Activated effector memory CD4-positive, alpha-beta T cell treated with anti-CD3 and anti-CD28 coated beads, Interleukin-2, amount 50 U/mL, for 16 hours (primary cell): ENCODE results near the gene PTK7.
"Not testable (repeated sequence)": the region's sequence is repeated elsewhere in the genome, so short reads cannot be mapped to it uniquely, and the experiment has no call there.

Experiments
- DNase-seq: peaks from one replicate; pipeline ENCODE4 v3.0.0-alpha.2; 2020

PTK7 gene

DNA sequence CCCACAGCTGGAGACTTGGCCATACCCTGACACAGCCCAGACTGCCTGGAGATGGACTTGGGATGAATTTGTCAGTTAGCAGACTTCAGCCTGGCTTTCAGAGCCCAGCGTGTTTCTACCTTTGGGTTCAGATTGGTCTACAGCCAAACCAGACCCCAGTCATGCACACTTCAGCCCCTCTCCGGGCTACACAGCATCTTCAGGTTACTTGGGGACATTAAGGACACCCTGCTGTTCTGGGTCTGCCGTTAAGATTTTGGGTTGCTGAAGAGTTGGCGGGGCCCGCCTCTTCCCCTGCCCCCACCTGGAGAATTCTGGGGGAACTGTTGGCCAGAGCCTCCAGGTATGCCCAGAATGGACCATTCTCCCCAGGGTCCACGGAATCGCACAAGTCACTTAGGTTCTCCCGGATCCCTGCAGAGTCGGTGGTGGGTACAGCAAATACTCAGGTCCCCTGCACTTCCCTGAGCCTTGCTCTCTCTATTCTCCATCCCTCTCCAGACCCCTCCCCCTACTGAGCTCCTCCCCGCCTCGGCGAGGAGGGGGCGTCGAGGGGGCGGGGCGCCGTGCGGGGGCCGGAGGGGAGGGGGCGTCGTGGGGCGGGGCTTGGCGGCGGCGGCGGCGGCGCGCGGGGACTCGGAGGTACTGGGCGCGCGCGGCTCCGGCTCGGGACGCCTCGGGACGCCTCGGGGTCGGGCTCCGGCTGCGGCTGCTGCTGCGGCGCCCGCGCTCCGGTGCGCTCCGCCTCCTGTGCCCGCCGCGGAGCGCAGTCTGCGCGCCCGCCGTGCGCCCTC, at the start of gene PTK7:
Gene PTK7 (plus strand): TSS at position 645 of the 794 bp plus-strand sequence. CDS start 175 bp downstream, outside the sequence.
- no peak for DNase-seq

DNA sequence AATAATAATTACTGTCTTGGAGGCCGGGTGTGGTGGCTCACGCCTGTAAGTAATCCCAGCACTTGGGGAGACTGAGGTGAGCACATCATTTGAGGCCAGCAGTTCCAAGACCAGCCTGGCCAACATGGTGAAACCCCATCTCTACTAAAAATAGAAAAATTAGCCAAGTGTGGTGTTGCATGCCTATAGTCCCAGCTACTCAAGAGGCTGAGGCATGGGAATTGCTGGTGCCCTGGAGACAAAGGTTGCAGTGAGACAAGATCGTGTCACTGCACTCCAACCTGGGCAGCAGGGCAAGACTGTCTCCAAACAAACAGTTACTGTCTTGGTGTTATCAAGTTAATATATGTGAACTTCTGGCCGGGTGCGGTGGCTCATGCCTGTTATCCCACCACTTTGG, 49.7 kb upstream of the PTK7 start:
- no peak for DNase-seq

DNA sequence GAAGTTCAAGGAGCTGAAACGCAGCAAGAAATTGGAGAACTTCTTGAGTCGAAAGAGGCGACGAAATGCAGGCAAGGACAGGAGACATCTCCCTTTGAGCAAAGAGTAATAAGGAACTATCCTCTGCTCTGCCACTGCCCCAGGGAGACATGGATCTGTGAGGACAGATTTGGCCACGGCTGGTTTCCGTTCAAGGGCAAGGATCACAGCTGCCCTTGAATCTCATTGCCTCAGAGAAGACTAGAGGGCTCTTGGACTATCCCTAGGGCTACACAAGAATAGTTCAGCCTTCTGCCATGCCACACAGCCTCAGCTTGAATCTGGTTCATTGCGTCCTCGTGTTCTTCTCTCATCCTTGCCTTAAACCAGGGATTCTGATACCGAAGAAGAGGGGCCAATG, 47.0 kb upstream of the PTK7 start:
- no peak for DNase-seq

DNA sequence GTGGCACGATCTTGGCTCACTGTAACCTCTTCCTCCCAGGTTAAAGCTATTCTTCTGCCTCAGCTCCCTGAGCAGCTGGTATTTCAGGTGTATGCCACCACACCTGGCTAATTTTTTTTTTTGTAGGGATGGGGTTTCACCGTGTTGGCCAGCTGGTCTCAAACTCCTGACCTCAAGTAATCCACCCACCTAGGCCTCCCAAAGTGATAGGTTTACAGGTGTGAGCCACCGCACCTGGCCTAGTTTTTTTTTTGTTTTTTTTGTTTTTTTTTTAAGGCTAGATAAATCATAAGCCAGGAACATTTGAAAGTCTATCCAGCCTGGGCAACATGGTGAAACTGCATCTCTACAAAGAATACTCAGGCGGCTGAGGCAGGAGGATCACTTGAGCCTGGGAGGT, 43.8 kb upstream of the PTK7 start:
- no peak for DNase-seq

DNA sequence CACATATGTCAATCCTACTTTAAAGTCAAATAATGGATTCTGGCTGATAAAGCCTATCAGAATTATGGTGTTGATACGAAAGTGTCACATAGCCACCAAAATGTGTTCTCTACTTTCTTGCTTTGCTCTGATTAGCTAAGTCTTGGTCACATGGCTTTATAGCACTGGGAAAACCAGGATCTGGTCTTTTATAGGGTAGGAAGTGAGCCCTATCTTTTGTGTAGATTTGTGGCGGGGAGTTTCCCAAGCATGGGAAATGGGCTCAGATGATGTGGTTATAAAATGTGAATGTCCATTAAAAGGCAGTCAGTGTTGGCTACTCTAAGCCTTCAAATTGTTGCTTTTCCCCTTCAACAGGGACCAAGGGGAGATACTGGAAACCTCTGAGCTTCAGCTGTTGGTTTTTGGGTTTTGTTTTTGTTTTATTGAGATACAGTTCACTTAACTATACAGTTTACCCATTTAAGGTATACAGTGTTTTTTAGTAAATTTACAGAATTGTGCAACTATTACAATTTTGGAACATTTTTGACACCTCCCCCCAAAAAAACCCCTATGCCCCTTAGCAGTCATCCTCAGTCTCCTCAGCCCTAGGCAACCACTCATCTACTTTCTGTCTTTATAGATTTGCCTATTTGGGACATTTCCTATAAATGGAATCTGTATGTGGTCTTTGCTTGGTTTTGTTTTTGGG, 42.5 kb upstream of the PTK7 start:
- no peak for DNase-seq

DNA sequence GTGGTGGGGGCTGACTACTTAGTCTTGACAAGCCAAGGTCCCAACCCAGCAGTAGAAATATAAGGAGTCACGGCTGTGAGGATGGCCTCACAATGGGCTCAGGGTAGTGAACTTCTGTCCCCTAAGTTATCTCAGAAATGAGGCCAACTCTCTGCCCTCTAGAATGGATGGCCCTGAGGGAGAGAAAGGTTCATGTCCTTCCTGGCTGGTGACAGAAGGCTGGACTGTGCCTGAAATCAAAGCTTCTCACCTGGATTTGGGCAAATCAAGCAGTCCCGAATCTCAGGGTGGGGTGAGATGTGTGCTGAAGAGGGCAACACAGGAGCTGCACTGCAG, 42.0 kb upstream of the PTK7 start:
- no peak for DNase-seq

DNA sequence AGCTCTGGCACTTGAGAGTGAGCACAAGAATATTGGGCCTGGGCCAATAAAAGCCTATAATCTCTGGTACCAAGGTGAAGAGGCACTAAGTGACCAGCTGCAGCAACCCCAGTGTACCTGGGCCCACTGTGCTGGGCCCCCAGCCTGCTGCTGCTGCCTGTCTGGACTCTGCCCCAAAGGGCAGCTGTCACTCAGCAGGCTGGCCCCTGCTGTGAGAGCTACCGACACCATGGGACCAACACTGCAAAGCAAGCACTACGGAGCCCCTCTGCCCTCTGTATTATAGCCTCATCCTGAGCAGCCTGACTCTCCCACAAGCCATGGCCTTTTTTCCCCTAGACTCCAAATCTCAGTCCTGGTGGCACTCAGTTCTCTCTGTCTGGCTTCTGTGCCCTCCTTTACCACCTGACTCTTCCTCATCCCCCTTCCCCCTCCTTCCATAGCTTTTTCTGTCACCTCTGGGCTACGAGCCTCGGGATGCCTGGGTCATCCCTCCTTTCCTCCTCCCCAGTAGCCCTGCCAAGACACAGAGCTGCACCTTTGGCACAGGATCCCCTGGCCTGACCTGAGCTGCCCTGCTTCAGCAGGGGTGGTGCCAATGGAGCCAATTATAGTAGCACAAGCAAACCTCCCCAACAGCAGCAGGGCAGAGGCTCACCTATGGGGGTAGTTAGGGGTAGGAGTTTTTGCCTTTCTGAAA, 40.5 kb upstream of the PTK7 start:
- DNase-seq, result no peak

DNA sequence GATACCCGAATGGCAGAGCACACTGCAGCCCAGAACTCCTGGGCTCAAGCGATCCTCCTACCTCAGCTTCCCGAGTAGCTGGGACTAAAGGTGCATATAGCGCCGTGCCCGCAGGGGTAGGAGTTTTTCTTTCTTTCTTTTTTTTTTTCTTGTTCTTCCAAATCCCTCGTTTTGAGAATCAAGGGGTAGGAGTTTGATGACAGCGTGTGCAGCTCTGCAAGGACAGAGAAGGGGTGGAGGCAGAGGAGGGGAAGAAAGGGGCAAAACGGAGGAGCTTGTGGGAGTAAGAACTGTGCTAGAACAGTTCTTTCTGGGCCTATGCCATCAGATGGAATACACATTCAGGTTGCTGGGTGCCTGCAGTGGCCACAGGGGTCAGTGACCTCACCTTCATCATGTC, 39.4 kb upstream of the PTK7 start:
- no peak for DNase-seq

DNA sequence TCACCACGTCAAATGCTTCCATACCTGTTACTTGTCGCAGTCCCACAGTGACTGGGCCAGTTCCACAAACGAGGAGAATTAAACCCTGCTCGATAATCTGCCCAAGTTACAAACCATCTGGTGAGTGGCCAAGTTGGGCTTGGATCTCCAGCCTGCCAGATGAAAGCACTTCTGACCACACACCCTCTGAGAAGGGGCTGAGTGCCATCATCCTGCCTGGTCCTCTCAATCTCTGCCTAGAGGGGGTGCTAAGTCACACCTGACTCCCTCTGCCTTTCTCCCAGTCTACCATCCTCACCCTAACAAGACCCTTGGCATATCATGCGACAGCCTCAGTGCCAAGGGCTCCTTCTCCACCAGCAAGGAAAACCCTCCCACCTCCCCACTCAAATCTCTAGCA, 38.9 kb upstream of the PTK7 start:
- no peak for DNase-seq

DNA sequence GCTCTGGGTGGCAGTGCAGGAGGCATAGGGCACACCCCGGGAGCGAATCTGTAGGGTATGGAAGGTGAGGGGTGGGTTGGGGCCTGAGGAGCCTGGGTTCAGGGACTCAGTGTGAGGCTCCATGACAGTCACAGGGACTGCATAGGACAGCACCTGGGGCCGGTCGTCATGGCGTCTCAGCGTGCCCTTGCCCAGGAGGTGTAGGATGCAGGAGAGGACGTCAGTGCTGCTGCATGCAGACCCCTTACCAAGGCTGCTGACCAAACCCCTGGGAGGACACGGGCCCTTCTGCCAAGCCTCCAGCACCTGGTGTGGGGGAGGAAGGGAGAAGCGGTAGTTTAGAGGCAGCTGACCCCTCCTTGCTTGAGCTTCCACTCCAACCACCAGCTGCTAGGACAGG, 38.4 kb upstream of the PTK7 start:
- DNase-seq, result no peak

DNA sequence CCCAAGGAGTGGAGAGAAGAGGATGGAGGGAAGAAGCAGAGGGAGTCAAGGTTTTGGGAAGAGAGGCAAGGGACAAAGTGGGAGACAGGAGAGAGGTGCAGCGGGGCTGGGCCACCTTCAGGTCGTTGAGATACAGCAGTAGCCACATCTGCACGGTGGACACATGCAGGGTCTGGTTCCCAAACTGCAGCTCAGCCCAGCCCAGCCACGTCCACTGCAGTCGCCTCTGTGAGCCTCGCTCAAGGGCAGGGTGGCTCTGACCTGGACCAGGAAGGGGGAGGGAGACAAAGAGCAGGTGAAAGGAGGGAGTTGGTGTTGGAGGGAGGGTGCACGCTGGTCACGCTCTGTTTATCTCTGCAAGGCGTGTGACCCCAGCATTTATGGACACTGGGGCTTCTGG, 37.4 kb upstream of the PTK7 start:
- DNase-seq, result no peak

DNA sequence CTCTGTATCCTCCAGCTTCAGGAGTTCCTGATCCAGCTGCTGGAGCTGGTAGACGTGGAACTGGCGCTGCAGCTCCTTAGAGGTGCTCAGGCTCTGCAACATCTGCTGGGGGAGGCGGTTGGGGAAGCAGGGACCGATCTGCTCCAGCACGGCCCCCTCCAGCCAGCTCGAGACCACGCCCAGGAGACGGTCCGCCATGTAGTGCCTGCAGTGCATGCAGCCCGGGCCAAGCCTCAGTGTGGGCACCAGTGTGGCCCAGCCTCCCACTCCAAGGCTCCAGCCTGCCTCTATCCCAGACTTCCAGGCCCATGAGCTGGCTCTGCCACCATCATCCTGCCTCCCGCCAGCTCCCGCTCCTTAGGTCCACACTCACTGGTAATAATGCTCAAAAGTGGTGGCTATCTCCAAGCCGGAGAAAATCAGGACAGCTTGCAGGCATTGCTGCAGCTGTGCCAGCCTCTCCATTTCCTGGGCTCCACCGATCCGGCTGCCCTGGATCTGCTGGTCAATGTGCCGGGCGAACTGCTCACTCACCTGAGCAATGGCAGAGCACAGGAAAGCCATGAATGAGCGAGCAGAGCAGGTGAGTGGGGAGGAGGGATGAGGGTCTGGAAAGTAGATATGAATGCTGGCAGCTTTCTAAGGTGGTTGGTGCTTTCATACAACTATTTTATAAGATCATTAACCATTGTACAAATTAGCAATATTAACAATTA, 35.4 kb upstream of the PTK7 start:
- no peak for DNase-seq

DNA sequence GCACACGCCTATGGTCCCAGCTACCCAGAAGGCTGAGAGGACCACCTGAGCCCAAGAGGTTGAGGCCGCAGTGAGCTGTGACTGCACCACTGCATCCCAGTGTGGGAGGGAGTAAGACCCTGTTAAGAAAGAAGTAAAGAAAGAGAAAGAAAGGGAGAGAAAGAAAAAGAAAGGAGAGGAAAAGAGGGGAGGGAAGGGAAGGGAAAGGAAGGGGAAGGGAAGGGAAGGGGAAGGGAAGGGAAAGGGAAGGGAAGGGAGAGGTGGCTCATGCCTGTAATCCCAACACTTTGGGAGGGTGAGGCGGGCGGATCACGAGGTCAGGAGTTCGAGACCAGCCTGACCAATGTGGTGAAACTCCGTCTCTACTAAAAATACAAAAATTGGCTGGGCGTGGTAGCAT, 34.6 kb upstream of the PTK7 start:
- DNase-seq, result not testable (repeated sequence)

DNA sequence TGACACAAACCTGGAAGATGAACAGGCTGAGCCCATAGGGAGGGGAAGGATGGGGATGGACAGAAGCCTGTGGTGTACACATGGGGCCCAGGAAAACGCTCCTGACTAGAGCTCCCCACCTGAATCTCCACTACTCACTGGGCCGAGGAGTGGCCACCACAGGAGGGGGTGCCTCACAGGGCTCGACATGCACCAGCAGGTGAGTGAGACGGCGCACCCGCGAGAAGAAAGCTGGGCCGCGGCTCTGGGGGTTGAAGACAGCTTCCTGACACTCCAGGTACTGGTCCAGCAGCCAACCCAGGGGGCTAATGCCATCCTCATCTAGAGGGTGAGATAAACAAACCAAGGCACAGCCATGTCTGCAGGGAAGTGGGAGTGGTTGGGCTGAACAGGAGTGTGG, 32.8 kb upstream of the PTK7 start:
- no peak for DNase-seq

DNA sequence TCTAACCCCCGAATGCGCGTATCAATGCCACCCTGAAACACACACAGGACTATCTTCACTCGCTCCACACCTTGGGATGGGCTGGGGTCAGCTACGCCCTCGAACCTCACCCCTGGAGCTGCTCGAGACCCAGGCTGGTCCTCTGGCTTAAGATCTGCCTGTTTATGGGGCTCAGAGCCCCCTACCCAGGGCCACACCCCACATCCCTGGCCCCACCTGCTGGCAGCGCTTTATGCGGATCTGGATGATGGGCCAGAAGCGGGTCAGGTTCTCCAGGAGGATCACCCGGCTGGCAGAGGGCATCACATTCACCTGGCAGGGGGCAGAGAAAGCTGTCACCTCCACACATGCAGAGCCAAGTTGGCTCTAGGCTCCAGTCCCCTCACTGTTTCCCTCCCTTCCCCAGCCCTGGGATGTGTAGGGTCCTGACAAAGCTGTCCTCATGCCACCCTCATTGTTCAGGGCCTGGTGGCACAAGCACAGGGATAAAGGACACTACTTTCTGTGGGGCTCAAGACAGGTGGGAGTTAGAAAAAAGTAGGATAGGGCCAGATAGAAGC, 30.7 kb upstream of the PTK7 start:
- DNase-seq, result no peak

DNA sequence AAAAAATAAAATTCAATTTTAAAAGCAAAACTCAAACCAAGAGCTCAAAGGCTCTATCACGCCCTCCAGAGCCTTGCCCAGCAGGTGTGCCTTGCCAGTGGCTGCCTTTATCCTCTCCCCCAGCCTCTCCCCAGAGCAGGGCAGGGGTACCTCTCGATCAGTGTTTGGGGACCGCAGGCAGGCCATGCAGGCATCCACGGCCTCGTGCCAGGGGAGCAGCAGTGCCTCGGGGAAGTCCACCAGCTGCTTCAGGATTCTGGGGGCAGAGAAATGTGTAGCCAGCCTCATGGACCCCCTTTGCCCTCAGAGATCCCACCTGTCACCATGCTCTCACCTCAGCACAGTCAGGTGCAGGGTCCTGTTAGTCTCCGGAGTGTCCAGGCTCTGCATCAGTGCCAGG, 28.1 kb upstream of the PTK7 start:
- DNase-seq, result no peak

DNA sequence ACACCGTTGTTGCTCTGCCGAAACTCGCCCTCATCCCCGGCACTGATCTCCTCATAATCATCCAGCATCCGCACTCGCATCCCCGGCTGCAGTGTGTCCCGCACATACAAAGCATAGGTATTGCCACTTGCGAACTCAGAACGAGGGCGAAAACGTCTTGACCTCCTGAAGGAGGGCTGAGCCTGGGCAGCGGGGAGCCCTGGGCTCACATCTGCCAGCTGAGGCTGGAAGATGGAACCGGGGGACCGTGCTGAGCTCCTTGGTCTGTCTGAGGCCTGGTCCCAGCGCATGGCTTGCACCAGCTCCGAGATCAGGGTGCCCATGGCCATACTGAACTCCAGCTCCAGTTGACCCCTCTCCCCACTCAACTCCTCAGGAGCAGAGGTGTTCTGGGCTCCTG, 25.1 kb upstream of the PTK7 start:
- DNase-seq, result no peak

DNA sequence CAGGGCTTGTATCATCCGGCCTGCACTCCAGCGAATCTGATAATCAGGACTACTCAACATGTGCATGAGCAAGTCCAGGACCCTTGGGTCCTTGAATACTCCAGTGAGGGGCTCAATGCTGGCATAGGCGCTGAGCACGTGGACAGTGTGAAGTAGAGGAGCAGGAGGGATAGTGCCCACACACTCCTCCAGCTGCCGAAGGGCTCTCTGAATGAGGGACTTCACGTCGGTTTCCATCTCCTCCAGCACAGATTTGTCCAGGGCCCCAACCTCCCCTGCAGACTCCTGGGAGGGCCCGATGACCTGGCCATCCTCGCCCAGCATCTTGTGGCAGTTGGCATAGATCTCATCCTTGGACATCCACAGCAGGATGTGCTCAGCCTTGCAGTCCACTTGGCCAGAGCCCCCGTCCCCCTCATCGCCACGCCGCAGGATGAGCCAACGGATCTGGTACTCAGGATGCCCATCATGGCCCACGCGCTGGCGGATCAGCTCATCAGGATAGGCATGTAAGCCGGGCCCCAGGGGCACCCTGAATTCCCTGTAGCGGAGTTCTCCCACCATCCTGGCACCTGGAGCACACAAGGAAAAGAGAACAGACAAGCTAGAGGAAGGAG, 23.8 kb upstream of the PTK7 start:
- DNase-seq, result no peak

DNA sequence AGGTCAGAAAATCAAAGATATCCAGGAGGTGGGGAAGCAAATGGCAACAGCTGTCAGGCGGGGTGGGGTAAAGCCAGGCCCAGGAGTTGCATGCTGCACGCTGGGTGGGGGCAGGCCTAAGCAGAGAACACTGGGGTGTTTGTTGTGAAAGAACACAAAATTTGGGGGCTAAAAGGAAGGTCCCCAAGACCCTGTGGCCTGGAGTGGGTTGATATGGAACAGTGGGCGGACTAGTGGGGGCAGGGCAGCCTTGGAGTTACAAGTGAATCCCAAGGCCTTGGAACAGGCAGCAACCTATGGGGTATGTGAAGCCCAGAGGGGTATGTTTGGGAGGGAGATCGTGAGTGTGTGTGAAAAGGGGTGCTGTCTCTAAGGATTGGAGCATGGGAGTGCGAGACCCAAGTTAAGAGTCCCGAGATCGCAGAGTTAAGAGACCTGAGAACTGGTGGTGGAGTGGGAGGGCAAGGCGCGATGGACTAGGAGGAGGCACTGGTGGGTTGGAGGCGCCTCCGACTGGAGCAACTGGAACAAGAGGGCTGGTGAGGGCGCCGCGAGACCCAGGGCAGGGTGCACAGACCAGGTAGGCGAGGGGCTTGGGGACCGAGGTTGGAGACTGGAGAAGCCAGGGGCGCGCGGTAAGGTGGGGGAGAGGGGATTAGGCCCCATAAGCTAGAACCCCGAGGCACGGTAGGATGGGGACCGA, 23.1 kb upstream of the PTK7 start:
- no peak for DNase-seq

DNA sequence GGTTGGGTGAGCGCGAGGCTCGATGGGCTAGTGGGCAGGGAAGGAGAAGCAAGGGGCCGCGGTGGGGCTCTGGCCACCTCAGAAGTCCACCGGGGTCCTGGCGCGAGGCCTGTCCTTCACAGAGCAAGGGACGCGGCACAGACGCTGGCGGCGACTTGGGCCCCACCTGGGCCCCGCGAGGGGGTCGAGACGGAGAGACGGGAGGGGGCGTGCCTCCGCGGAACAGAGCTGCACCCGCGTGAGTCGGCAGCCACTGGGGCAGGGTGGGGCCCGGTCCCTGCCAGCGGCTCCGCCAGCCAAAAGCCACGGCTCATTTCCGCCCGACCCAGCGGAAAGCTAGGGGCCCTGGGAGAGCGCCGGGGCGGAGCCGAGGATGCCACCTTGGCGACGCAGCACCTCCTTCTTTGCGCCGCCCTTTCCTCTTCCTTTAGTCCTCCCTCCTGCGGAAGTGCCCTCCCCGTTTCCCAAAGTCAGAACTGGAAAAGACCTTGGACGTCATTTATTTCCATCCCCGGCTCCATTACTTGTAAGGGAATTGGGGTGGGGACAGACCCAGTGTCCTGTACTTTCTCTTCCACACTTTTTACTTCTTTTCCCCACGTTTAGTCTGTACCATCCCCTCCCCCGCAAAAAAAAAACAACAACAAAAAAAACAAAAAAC, 22.4 kb upstream of the PTK7 start, which contains the start of gene CUL7:
Gene CUL7 (minus strand): TSS at position 307 of the 661 bp plus-strand sequence. CDS start 1,063 bp downstream, outside the sequence.
- DNase-seq, result peak; percentile 97

DNA sequence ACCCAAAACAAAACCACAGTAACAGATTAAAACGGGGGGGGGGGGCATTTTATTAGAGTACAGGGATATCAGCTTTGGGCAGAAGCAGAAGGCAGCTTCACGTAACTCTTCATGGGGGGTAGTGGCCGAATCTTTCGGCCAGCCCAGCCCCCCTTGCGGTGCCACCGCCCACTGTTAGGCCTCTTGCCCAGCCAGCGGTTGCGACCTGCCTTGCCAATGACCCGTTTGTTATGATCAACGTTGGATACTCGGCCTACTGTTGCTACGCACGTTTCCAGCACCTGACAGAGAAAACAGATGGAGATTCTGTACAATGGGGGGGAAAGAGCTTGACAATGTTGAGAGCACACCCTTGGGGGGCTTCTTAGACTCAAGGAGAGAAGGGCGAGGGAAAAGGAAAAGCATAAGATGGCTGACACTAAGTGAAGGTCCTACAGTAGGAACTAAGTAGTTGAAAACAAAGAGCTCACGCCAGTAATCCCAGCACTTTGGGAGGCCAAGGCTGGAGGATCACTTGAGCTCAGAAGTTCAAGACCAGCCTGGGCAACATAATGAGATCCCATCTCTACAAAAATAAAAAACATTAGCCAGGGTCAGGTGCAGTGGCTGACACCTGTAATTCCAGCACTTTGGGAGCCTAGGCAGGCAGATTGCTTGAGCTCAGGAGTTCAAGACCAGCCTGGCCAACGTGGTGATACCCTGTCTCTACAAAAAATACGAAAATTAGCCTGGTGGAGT, 21.7 kb upstream of the PTK7 start:
- DNase-seq, result no peak
